ENCODE results near the gene NUP62. TPM values are rescaled to one million over a fixed set of nuclear protein-coding genes. Genes with fewer than 3 reads are reported as not detected.

Gene NUP62
- total and polyA plus RNA-seq, 2 experiments from 2014 or later, result 55.5 to 99.4 TPM

DNA sequence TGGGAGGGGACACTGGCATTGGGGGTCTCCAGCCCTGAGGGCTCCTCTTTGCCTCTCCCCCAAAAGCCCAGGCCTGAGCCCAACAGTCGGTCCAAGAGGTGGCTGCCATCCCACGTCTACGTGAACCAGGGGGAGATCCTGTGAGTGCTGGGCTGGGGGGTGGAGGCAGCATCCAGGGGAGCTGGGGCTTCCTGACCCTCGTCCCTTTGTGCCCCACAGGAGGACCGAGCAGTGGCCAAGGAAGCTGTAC is 71.5 kb downstream of the NUP62 start:
- peaks cover 69% of the 10 kb centered on the region for H3K36me3 Mint-ChIP-seq (ENCODE audit: low read depth)
- no peak overlapping the region for H3K4me3 Mint-ChIP-seq

DNA sequence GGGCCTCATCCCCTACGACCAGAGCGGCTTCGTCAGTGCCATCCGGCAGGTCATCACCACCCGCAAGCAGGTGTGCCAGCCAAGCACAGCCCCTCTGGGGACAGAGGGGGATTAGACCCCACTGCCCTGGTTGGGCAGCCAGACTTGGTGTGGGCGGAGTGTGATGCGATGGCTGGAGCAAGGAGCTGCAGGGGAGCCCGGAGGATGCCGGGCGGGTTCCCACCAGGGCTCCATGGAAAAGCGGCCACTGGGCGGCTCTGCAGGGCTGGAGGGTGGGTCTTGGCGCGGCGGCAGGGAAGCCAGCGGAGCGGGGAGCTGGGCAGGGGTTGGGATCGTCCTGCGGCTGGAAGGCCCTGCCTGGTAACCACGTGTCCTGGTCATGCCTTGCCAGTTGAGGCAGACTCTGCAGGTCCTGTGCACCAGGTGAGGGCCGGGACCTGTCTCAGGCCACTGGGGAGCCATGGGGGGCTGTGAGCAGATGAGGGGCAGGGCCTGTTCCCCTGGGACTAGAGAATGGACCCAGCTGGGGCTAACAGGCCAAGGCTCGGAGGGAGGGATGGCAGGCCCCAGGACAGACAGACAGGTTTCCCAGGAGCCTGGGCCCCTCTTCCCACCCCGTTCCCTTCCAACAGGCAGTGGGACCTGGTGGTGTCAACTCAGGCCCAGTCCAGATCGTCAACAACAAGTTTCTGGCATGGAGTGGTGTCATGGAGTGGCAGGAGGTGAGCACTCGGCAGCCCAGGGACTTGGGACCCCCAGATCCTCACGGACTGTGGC is 72.1 kb downstream of the NUP62 start:
- peaks cover 54% of the 10 kb centered on the region for H3K27me3 Mint-ChIP-seq (ENCODE audit: insufficient read depth, low read depth, poor library complexity)
- H3K27ac Mint-ChIP-seq, result no peak overlapping the region

More for the DNA sequence above, 71.5 kb downstream of the NUP62 start:
- H4K20me1 ChIP-seq (replicated peaks; ENCODE audit: insufficient read depth), result peaks cover 20% of the 10 kb centered on the region
- H3K4me1 Mint-ChIP-seq, result peaks cover 16% of the 10 kb centered on the region
- H3K9me3 Mint-ChIP-seq, result peaks cover 4% of the 10 kb centered on the region; the same call in 2 of the 3 replicates
- no peaks in the 10 kb centered on the region for H3K9me2 ChIP-seq (ENCODE audit: insufficient read depth)
- H3K36me3 ChIP-seq (ENCODE audit: insufficient read depth), result no peaks in the 10 kb centered on the region; the same call in 1 of the 2 replicates
- DNase-seq (ENCODE audit: low spot score) (no peak), ATAC-seq (no peak)
- no peak overlapping the region for H3K27ac Mint-ChIP-seq
- peaks cover 9% of the 10 kb centered on the region for H3K4me1 ChIP-seq (ENCODE audit: insufficient read depth)
- no peak overlapping the region for H3K4me2 ChIP-seq
- H3K79me2 ChIP-seq (replicated peaks; ENCODE audit: insufficient read depth), result peaks cover 13% of the 10 kb centered on the region
- peak overlapping the region; percentile 6; the same call in 1 of the 2 replicates for H3K27ac ChIP-seq (ENCODE audit: low read depth)
- no peak overlapping the region for H2AFZ ChIP-seq
- TF ChIP-seq EZH2 (IDR thresholded peaks at IDR 0.05; ENCODE audit: low read depth, unreplicated experiment) (no peak), JUNB (IDR thresholded peaks at IDR 0.05; ENCODE audit: unreplicated experiment) (no peak), STAT1 (IDR thresholded peaks at IDR 0.05; ENCODE audit: unreplicated experiment) (no peak), POLR2AphosphoS5 (IDR thresholded peaks at IDR 0.05; ENCODE audit: low read depth) (no peak), EZH2phosphoT487 (IDR thresholded peaks at IDR 0.05; ENCODE audit: unreplicated experiment) (no peak)
- TF ChIP-seq, protein P1, sequence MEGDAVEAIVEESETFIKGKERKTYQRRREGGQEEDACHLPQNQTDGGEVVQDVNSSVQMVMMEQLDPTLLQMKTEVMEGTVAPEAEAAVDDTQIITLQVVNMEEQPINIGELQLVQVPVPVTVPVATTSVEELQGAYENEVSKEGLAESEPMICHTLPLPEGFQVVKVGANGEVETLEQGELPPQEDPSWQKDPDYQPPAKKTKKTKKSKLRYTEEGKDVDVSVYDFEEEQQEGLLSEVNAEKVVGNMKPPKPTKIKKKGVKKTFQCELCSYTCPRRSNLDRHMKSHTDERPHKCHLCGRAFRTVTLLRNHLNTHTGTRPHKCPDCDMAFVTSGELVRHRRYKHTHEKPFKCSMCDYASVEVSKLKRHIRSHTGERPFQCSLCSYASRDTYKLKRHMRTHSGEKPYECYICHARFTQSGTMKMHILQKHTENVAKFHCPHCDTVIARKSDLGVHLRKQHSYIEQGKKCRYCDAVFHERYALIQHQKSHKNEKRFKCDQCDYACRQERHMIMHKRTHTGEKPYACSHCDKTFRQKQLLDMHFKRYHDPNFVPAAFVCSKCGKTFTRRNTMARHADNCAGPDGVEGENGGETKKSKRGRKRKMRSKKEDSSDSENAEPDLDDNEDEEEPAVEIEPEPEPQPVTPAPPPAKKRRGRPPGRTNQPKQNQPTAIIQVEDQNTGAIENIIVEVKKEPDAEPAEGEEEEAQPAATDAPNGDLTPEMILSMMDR (conservative IDR thresholded peaks at IDR 0.05; ENCODE audit: low read depth in 2 of 2), result no peak
- TF ChIP-seq, protein P2, sequence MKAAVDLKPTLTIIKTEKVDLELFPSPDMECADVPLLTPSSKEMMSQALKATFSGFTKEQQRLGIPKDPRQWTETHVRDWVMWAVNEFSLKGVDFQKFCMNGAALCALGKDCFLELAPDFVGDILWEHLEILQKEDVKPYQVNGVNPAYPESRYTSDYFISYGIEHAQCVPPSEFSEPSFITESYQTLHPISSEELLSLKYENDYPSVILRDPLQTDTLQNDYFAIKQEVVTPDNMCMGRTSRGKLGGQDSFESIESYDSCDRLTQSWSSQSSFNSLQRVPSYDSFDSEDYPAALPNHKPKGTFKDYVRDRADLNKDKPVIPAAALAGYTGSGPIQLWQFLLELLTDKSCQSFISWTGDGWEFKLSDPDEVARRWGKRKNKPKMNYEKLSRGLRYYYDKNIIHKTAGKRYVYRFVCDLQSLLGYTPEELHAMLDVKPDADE (IDR thresholded peaks at IDR 0.05), result no peak
- peaks cover 61% of the 10 kb centered on the region for H3F3A ChIP-seq (replicated peaks; ENCODE audit: low read depth)
- H3K4me3 ChIP-seq, result no peak overlapping the region
- H3K27me3 ChIP-seq (ENCODE audit: insufficient read depth), result no peaks in the 10 kb centered on the region
- peaks cover 56% of the 10 kb centered on the region for H3K27me3 Mint-ChIP-seq (ENCODE audit: insufficient read depth, low read depth, poor library complexity)

More for the DNA sequence above, 72.1 kb downstream of the NUP62 start:
- Histone ChIP-seq H3K4me1 (ENCODE audit: insufficient read depth) (peaks cover 14% of the 10 kb centered on the region), H3K4me2 (no peak overlapping the region), H3K27me3 (ENCODE audit: insufficient read depth) (no peaks in the 10 kb centered on the region), H3K9me2 (ENCODE audit: insufficient read depth) (no peaks in the 10 kb centered on the region), H3F3A (replicated peaks; ENCODE audit: low read depth) (peaks cover 64% of the 10 kb centered on the region), H2AFZ (no peak overlapping the region), H3K79me2 (replicated peaks; ENCODE audit: insufficient read depth) (peaks cover 18% of the 10 kb centered on the region), H3K27ac (ENCODE audit: low read depth) (0 out of 2 replicates have a peak overlapping the region, but pooled peaks have one; percentile 6), H3K4me3 (no peak overlapping the region), H4K20me1 (replicated peaks; ENCODE audit: insufficient read depth) (peaks cover 23% of the 10 kb centered on the region), H3K36me3 (ENCODE audit: insufficient read depth) (no peaks in the 10 kb centered on the region; the same call in 1 of the 2 replicates)
- peak; percentile 1; the same call in 1 of the 3 replicates for ATAC-seq
- TF ChIP-seq, protein P3, sequence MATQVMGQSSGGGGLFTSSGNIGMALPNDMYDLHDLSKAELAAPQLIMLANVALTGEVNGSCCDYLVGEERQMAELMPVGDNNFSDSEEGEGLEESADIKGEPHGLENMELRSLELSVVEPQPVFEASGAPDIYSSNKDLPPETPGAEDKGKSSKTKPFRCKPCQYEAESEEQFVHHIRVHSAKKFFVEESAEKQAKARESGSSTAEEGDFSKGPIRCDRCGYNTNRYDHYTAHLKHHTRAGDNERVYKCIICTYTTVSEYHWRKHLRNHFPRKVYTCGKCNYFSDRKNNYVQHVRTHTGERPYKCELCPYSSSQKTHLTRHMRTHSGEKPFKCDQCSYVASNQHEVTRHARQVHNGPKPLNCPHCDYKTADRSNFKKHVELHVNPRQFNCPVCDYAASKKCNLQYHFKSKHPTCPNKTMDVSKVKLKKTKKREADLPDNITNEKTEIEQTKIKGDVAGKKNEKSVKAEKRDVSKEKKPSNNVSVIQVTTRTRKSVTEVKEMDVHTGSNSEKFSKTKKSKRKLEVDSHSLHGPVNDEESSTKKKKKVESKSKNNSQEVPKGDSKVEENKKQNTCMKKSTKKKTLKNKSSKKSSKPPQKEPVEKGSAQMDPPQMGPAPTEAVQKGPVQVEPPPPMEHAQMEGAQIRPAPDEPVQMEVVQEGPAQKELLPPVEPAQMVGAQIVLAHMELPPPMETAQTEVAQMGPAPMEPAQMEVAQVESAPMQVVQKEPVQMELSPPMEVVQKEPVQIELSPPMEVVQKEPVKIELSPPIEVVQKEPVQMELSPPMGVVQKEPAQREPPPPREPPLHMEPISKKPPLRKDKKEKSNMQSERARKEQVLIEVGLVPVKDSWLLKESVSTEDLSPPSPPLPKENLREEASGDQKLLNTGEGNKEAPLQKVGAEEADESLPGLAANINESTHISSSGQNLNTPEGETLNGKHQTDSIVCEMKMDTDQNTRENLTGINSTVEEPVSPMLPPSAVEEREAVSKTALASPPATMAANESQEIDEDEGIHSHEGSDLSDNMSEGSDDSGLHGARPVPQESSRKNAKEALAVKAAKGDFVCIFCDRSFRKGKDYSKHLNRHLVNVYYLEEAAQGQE (IDR thresholded peaks at IDR 0.05; ENCODE audit: unreplicated experiment), result no peak
- TF ChIP-seq, protein P1 (conservative IDR thresholded peaks at IDR 0.05; ENCODE audit: low read depth in 2 of 2), result peak in 1 of 2 experiments; percentile 11; a peak in 1 of 4 replicates
- peaks cover 4% of the 10 kb centered on the region; the same call in 2 of the 3 replicates for H3K9me3 Mint-ChIP-seq
- no peak overlapping the region for H3K4me3 Mint-ChIP-seq
- no peak for DNase-seq (ENCODE audit: low spot score)
- H3K36me3 Mint-ChIP-seq (ENCODE audit: low read depth), result peaks cover 72% of the 10 kb centered on the region
- peaks cover 21% of the 10 kb centered on the region for H3K4me1 Mint-ChIP-seq
